Stimulated activated naive CD8-positive, alpha-beta T cell treated with anti-CD3 and anti-CD28 coated beads, Interleukin-15, Interleukin-2, amounts not matched to agents 100 U/mL and 50 U/mL, for 24 hours (primary cell): Measurements from ENCODE around the gene SEC14L3.

Source experiments
- ATAC-seq: fragments of 150-1000 bp; cut with Tn5 transposase; one replicate; pipeline ENCODE4 v1.10.0; 2021
- DNase-seq: peaks from one replicate; pipeline ENCODE4 v3.0.0; 2021

The SEC14L3 gene

DNA sequence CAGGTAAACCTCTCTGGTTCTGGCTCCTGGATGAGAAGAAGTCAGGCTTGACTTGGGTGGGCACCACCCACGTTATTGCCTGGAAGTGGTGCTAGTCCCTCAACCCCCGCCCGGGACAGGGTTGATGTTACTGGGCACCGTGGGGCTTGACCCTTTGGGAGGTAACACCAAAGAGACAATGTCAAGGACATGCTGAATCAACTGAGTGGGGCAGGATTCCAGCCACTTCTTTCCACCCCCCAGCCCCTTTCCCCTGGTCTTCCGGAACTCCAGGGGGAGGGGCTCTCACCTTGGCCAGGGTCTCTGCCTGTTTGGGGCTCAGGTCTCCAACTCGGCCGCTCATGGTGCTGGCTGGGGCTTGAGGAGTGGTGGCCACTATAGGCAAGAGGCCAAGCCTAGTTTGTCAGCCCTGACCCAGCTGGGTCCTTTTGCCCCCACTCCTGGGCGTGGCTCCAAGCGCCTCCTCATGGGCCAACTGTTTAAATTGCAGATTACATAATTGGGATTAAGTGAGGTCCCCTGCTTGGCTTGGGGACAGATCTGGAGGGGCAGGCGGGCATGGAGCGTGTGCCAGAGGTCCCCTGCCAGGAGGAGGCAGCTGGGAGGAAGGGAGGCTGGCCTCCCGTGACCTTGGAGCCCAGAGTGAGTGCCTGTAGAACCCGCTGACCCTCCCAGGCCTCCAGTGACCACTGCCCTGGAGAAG is at the start of gene SEC14L3:
Gene SEC14L3 (minus strand): TSS at position 402 of the 703 bp plus-strand sequence. CDS start 59 bp downstream, at position 343.
- DNase-seq (no peak), ATAC-seq (no peak)

- DNase-seq (no peak), ATAC-seq (no peak)
These were observed 48.1 kb upstream of the SEC14L3 start for GRCh38 chr22:30519842-30520425.

DNA sequence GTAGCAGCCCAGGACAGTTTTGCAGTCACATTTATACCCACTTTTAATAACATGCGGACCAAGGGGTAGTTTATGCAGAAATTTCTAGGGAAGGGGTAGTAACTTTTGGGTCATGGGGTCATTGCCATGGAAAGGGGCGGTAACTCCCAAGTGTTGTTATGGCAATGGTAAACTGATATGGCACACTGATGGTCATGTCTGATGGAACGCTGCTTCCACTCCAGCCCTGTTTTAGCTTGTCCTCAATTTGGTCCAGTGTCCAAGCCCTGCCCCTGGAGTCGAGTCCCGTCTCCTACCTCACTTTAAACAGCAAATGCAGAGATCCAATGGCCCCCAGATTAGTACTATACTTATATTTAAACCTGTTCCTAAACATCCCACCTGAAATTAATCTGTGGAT is 44.9 kb upstream of the SEC14L3 start:
- DNase-seq (no peak), ATAC-seq (no peak)

DNA sequence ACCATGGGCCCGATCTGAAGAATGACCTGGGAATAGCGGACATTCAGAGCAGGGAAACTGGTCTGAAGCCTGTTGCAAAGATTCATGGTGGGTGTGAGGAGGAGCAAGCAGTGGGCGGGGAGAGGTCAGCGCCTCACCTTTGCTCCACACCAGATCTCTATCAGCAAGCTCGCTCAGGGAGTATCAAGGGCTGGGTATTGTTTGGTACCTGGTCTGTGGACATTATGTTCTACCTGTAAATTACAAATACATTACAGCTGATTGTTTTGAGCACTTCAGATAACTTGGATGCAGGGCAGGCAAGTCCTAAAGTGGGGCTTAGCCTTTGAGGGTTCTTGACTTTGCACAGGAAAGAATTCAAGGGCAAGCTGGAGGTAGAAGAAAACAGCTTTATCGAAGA is 44.5 kb upstream of the SEC14L3 start:
- no peak for DNase-seq

GRCh38 chr22:30514252-30514651 is 42.4 kb upstream of the SEC14L3 start:
- no peak for ATAC-seq
- no peak for DNase-seq

More for the DNA sequence above, 44.5 kb upstream of the SEC14L3 start:
- no peak for ATAC-seq

- ATAC-seq (no peak), DNase-seq (no peak)
These were observed 41.6 kb upstream of the SEC14L3 start for GRCh38 chr22:30513462-30513861.

- DNase-seq, result no peak
- ATAC-seq, result no peak
These were observed 40.1 kb upstream of the SEC14L3 start for GRCh38 chr22:30511911-30512310.

DNA sequence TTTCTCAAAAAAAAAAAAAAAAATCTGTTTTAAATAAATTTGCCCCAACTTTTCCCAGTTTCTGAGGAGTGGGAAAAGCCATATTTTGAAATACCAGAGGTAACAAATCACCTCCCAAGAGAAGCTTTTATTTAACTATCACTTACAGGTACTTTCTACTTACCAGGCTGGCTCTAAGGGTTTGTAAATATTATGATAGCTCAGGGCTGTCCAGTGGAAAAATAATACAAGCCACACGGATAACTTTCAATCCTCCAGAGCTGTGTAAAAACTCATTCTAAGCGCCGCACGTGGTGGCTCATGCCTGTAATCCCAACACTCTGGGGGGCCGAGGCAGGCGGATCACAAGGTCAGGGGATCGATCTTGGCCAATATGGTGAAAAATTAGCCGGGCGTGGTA is 39.3 kb upstream of the SEC14L3 start:
- DNase-seq, result no peak
- ATAC-seq, result no peak

- ATAC-seq (no peak), DNase-seq (no peak)
These were observed 36.4 kb upstream of the SEC14L3 start for GRCh38 chr22:30508216-30508615.

- DNase-seq (no peak), ATAC-seq (no peak)
These were observed 35.9 kb upstream of the SEC14L3 start for GRCh38 chr22:30507670-30508069.

DNA sequence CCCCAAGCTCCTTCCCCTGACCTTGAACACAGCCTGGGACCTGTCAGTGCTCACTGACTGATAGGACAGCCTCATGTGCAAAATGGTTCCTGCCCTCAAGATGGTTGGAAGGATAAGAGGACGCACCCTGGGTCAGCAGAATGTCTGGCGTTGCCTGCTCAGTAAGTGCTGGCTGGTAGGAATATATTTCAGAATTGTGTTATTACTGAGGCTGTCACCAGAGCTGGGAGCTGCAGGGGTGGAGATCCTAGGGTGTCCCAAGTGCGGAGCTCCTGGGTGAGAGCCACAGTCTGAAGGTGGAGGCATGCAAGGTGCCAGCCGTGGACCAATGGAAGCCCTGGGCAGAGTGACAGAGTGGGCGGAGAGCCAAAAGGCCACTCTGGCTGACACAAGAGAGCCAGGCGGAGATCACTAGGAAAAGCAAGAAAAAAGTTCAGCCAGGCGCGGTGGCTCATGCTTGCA is 34.7 kb upstream of the SEC14L3 start:
- no peak for DNase-seq

DNA sequence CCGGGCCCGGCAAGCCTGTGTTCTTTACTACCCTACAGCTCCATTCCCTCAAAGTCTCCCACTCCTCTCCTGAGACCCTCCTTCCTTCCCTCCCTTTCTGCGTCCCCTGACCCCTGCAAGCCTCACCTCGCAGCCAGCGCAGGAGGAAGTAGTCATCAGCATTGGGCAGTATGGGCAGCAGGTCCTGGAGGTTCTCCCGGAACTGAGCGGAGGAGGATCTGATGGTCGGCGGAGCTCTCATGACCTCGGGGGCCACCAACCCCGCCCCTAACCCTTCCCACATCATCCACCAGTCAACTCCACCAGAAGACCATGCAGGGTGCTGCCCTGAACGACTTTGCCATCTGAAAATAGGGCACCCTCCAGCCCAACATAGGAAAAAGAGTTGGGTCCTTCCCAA is 31.7 kb upstream of the SEC14L3 start:
- DNase-seq, result no peak
- no peak for ATAC-seq

More for the DNA sequence above, 34.7 kb upstream of the SEC14L3 start:
- no peak for ATAC-seq

- no peak for DNase-seq
- ATAC-seq, result no peak
These were observed 31.1 kb upstream of the SEC14L3 start for GRCh38 chr22:30502911-30503310.

GRCh38 chr22:30502153-30502552 is 30.3 kb upstream of the SEC14L3 start:
- no peak for ATAC-seq

GRCh38 chr22:30500628-30501027 is 28.8 kb upstream of the SEC14L3 start:
- no peak for ATAC-seq
- no peak for DNase-seq

More at GRCh38 chr22:30502153-30502552, 30.3 kb upstream of the SEC14L3 start:
- DNase-seq, result no peak

DNA sequence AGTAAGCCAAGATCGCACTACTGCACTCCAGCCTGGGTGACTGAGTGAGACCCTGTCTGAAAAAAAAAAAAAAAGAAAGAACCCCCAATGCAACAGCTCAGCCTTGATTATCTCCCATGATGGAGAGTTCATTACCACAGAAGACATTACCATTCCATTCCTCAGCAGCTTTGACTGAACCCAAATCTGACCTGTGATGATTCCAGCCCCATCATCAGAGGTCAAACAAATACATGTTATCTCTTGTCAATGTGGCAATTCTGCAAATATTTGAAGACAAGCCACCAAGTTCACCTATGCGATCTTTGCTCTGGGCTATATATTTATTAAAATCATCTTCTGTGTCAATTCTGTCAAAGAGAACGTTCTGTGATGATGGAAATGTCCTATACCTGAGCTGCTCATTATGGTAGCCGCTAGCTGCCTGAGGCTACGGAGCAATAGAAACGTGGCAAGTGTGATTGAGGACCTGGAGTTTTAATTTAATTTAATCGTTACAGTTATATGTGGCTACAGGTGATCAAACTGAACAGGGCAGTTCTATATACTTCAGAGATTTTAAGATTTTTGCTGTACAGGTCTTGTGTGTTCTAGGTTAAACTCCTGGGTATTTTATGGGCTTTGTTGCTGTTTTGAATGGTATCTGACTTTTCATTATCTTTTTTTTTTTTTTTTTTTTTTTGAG is 25.8 kb upstream of the SEC14L3 start:
- no peak for DNase-seq
- ATAC-seq, result no peak

DNA sequence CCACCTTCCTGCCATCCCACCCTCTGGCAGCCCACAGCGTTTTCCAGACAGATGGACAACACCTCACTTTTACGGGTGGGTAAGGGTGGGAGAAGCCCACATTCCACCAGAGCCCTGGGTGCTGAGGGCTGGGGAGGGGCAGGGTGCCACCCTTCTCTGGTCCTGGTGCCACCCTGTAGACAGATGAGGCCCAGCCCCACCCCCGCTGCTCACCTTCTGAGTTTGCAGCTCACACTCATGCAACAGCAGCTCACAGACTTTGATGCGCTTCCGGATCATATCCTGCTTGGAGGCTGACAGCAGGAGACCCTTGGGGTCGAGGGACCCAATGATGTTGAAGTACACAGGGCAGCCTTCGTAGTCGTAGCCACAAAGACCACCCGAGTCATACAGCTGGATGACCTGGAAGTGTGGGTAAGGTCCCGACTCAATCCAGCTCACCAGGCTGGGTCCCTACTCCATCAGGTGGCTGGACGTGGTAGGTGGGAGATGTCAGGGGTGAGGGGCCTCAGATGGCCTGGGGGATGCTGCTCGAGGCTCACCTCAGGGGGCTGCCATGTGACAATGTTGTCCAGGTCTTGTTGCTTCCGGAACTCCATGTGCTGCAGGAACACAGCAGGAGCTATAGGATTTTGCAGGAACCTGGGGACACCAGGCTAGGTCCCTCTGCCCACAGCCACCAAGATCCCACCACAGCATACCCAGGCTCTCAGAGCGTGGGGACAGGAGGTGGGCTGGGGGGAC is 23.4 kb upstream of the SEC14L3 start:
- no peak for ATAC-seq
- no peak for DNase-seq

- no peak for DNase-seq
- no peak for ATAC-seq
These were observed 20.3 kb upstream of the SEC14L3 start for GRCh38 chr22:30492144-30492543.

GRCh38 chr22:30491381-30491780 is 19.6 kb upstream of the SEC14L3 start:
- DNase-seq (no peak), ATAC-seq (no peak)

DNA sequence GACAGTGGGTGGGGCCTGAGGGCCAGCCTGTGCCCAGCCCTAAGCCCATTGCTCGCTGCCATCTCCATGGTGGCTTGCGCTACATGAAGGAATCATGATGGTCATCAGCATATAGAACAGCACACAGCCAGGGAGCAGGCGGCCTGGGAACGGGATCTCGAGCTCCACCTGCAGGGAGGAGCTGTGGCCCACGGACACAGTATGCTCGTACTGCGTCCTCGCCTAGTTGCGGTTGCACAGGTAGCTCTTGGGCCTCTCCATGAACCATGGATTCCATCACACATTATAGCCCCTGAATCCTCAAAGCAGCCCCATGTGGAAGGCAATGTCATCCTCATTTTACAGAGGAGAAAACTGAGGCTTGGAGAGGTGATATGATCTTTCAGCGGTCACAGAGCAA is 18.6 kb upstream of the SEC14L3 start:
- ATAC-seq, result no peak

DNA sequence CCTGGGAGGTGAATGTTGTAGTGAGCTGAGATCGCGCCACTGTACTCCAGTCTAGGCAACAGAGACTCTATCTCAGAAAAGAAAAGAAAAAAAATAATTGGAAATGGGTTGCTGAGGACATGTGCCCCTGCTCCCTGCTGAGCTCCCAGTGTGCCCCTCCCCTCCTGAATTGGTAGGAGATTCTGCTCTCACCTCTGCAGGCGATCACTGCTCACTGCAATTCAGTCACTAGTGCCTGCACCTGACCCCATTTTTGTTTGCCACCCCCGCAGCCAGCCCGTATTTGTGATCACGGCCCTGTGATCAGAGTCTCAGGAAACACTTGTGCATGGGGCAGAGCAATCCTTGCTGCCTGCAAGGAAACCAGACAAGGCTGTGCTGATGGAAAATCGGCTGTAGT is 16.3 kb upstream of the SEC14L3 start:
- ATAC-seq (no peak), DNase-seq (no peak)

More for the DNA sequence above, 18.6 kb upstream of the SEC14L3 start:
- DNase-seq, result no peak

DNA sequence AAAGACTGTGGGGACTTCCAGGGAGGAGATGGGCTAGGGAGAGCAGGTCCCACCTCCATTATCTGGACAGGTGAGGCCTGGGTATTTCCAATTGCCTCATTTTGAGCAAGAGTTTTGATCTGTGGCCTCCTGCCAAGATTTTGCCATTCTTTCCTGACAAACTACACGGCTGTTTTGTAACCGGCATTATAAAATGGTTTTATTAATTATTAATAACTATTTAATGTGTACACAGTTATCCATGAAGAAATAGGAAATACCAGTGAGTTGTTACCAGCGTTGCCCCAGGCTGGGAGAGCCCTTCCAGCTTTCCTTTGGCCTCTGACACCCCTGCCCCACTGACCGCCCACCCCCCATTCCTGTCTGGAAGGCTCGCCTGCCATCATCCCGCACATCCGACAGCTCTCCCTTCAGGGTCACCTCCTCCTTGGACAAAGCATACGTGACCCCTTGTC is 14.9 kb upstream of the SEC14L3 start:
- ATAC-seq (no peak), DNase-seq (no peak)
